NOMO-1 treated with dmso at 0.1 percent for 144 hours (cell line): ENCODE data around the gene ZNF680.
"Not testable (repeated sequence)": the region's sequence is repeated elsewhere in the genome, so short reads cannot be mapped to it uniquely, and the experiment has no call there.

Source experiments
- DNase-seq: peaks from one replicate; lab custom pipeline; 2025; ENCODE audit not compliant: unreplicated experiment; lab: John Stamatoyannopoulos, UW

Gene ZNF680

DNA sequence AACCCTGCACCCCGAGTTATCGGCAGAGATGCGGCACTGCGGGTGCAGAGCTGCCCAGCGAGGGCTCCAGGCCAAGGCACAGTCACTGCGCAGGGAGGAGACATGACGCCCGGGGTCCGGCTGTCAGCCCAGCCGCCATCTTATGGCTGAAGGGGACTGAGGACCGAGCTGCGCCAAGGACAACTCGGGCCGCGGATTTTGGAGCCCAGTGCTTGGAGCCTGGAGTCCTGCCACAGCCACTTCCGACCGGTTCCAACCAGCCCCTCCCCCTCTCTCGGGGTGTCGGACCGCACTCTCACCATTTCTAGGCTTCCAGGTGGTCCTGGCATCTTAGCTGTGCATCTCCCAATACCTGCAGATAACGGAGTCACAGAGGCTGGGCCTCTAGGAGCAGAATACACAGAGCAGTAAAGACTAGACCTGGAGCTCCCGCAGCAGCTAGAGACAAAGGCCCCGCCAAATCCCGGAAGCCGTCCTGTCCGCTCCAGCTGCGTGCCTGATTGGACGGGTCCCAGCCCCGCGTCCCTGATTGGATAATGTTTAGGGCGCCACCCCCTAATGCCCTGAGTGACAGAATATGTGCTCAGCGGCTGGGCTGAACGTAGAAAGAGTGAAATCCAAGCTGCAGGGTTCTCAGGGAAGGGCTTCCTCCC lies at the start of gene ZNF680:
TSS of gene ZNF680 (minus strand) at position 446 of the 653 bp plus-strand sequence. CDS start at position 329, 117 bp downstream.
- DNase-seq, result peak; percentile 59

DNA sequence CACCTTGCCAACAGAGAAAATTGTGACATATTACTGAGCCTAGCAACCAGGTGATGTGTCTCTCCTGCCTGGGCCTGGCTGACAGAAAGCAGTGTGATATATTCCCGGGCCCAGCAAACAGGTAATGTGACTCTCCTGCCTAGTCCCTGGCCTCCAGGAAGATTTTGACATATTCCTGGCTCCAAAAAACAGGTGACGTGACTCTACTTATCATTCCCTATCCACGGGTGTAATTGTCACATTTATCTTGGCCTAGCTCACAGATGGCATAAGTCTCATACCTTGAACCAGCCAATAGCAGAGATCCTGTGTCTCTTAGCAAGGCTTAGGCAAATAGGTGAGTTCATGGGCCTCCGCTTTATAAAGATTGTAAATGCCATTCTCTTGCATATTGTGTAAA lies 49.6 kb upstream of the ZNF680 start:
- DNase-seq, result no peak

DNA sequence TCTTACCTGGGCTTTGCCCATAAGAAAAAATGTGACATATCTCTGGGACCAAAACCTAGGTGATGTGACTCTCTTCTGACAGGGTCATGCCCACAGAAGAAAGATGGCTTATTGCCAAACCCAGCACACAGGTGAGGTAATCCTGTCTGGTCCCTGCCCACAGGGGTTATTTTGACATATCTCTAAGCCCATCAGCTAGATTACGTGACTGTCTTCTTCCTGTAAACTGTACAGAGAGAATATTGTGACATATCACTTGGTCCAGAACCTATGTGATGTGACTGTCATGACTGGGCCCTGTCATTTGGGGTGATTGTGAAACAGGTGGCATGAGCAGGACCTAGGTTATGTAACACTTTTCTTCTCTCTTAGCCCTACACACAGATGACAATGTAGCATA lies 48.8 kb upstream of the ZNF680 start:
- DNase-seq, result no peak

GRCh38 chr7:64610997-64611396 lies 48.1 kb upstream of the ZNF680 start:
- DNase-seq, result no peak

GRCh38 chr7:64608116-64608910 lies 45.4 kb upstream of the ZNF680 start:
- no peak for DNase-seq

DNA sequence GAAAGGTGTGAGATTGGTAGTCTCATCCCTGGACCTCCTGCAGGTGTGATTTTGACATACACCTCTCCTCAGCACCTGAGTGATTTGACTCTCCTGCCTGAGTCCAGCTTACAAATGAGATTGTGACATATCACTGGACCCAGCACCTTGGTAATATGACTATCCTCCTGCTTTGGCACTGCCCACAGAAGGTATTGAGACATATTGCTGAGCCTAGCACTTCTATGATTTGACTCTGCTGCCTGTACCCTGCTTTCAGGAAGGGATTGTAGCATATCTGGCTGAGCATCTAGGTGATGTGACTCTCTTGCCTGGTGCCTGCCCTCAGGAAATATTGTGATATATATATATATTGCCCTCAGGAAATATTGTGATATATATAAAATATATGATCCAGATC lies 43.5 kb upstream of the ZNF680 start:
- DNase-seq, result no peak

GRCh38 chr7:64603271-64603670 lies 40.4 kb upstream of the ZNF680 start:
- no peak for DNase-seq

DNA sequence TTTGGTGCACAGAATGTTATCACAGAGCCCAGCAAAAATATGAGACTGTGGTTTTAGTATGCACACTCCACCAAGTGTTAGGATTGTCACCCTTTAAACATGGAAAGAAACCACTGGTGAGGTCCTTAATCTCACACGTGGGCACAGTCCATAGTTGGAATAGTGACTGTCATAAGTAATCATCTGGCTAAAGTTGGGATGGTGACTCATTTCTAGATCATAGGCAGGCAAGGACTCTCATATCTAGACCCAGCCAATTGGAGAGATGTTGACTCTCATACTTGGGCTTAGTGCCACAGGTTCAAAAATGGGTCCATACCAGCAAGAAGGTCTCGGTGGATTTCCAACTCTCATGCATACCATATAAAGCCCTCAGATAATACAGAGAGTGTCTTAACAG lies 39.6 kb upstream of the ZNF680 start:
- no peak for DNase-seq

DNA sequence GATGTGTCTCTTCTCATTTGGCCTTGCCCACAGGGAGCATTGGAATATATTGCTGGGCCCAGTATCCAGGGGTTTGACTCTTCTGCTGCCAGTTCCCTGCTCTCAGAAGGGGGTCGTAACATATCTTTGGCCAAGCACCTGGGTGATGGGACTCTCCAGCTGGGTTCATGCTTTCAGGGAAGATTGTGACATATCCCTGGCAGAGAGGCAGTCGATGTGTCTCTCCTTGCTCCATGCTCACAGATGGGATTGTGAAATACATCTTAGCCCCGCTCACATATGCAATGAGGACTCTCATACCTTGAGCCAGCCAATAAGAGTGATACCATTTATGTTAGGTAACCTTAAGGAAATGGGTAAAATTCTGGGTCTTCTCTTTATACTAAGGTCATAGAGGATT lies 39.2 kb upstream of the ZNF680 start:
- DNase-seq, result no peak

DNA sequence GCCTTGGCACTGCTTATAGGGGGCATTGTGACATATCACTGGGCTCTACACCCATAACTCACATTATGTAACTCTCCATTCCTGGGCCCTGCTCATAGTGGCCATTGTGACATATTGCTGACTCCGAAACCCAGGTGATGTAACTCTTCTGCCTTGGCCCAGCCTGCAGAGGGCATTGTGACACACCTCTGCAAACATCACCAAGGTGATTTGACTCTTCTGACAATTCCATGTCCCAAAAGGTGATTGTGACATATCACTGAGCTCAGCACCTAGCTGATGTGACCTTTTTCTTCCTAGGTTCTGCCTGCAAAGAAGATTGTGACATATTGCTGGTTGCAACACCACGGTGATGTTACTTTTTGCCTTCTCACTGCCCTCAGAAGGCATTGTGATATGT lies 36.5 kb upstream of the ZNF680 start:
- no peak for DNase-seq

- no peak for DNase-seq
These were observed 28.1 kb upstream of the ZNF680 start for GRCh38 chr7:64590971-64591370.

DNA sequence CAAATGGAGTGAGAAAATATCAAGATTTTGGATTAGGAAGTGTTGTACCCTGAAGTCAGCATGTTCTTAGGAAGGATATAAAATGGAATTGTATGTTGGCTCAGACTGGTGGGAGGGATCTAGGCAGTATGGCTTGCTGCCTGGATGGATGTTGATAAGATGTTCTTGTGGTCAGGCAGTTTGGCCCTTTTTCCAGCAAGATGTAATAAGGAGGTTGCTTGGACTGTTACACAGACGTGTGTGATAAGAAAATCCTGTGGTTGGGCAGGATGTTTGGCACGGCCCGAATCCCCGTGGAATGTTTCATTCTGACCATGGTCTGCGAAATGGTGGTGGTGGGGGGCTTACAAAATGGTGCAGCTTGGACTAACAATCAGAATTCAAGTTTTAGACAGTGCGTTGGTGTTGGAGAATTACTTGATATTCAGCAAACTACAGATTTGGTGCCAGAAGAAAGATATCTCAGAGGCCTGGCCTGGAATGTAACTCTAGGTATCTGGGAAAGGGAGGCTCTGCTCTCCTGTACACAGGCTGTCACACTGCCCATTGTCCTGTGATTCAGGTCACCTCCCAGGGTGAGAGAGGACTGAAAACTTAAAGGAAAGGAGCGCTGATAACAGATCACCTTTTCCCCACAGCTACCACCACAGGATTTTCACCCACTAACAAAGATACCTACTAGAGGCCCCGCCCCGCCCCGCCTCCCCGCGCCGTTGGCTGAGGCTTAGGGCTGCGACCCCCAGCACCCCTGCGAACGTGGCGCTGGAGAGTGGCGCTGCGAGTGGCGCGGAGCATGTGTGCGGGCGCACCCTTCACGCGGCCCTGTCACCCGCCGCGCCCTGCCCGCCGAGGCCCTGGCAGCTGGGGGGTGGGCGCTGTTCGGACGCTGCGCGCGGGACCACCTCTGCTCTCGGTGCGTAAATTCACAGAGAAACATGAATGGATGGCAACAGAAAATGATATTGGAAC lies 19.3 kb upstream of the ZNF680 start:
- no peak for DNase-seq

- no peak for DNase-seq
These were observed 18.5 kb upstream of the ZNF680 start for GRCh38 chr7:64581391-64581790.

GRCh38 chr7:64574540-64575099 lies 11.7 kb upstream of the ZNF680 start:
- DNase-seq, result no peak

- not testable (repeated sequence) for DNase-seq
These were observed 7.4 kb upstream of the ZNF680 start for GRCh38 chr7:64570284-64570605.

DNA sequence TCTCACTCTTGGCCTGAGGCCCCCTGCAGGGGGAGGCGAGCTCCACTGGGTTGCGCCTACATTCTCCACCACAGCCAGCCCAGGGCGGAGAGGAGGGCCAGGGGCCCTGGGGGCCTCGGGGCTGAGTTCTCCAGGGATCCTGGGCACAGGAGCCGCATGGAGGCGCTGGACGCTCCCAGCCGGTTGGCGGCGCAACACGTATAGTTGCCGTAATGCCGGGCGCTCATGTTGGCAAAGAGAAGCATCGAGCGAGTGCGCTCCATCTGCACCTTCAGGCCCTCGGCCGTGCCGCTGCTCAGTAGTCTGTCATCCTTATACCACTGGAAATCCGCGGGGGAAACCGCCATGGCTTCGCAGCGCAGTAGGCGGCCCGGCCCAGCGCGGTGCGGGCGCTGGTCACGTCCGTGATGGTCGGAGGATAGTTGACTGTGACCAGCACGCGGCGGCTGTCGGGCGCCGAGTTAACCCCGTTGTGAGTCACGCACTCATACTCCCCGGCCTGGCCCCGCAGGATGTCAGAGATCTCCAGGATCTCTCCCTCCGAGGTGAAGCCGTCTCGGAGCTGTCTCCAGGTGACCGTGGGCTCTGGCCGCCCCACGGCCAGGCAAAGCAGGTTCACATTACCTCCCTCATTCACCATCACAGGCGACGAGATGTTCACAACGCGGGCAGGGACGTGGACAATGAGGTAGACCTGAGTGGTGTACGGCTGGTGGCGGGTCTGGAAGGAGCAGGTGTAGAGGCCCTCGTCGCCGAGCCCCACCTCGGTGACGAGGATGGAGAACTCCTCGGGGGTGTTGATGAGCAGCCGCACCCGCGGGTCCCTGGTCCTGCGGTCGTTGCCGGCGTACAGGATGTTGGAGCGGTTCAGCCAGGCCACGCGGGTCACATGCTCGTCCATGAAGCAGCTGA lies 6.8 kb upstream of the ZNF680 start:
- not testable (repeated sequence) for DNase-seq

GRCh38 chr7:64562256-64562625 lies 630 bp downstream of the ZNF680 start:
- no peak for DNase-seq

- no peak for DNase-seq
These were observed 3.7 kb downstream of the ZNF680 start for GRCh38 chr7:64559206-64559605.

DNA sequence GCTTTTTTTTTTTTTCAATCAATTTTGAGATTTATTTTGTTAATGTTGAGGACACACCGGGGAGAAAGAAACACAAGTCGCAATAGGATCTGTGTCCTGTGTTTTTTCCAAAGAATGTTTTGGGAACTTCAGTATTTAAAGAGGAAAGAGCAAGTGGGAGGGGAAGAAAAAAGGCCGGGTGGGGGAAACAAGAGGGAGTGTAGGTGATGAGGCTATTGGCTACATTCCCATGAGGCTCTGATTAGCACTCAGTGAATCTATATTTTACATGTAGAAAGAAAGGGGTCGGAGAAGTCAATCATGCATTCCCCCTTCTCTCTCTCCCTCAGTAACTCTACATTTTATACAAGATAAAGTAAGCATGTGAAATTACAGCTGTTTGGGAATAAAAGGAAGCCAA lies 4.1 kb downstream of the ZNF680 start:
- DNase-seq, result no peak

DNA sequence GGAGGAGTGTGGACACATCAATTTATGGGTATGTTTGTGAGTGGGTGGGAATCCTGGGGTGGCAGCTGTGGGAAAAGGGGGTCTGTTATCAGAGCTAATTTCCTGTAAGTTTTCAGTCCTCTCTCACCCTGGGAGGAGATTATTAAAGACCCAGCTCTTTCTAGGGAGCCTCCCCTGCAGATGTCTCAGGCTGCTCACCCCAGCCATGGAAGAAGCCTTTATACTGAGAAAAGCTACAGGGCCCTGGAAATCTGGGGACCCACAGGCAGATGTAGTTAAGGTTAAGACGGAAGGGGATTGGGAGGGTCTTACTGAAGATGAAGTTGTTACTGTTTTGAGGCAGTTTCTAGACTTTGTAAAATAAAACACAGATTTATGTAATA lies 4.6 kb downstream of the ZNF680 start:
- no peak for DNase-seq
